PC-3 (cell line): ENCODE measurements around the gene RNU5D-1.

Source experiments
- CTCF ChIP-seq: fragments of 300-600 bp; sonication (generic); conservative IDR thresholded peaks from 2 replicates; pipeline ENCODE4 v1.5.1; 2017; ENCODE audit warnings: antibody characterized with exemption, low read depth, mild to moderate bottlenecking, low read length
- EZH2 ChIP-seq: fragments of 300-600 bp; sonication (generic); IDR thresholded peaks from one replicate; pipeline ENCODE4 v1.6.1; 2017; ENCODE audit warnings: antibody characterized with exemption, mild to moderate bottlenecking, low read length; ENCODE audit not compliant: unreplicated experiment
- EZH2phosphoT487 ChIP-seq: fragments of 300-600 bp; sonication (generic); IDR thresholded peaks from 2 replicates; pipeline ENCODE4 v1.6.1; 2018; ENCODE audit warnings: mild to moderate bottlenecking, antibody characterized with exemption, low read length, borderline replicate concordance

- TF ChIP-seq CTCF, result no peak
- TF ChIP-seq EZH2, result no peak
- no peak for TF ChIP-seq EZH2phosphoT487
Observed at GRCh38 chr1:44724955-44725698, 5.8 kb downstream of the RNU5D-1 start.
